ENCODE measurements around the gene PKNOX2.

- TF ChIP-seq JUND (IDR thresholded peaks at IDR 0.05) (no peak), ZBTB33 (IDR thresholded peaks at IDR 0.05) (no peak), TAF1 (conservative IDR thresholded peaks at IDR 0.05) (no peak), YY1 (IDR thresholded peaks at IDR 0.05) (no peak), EGR1 (IDR thresholded peaks at IDR 0.05; ENCODE audit: low read depth in 2 of 2) (no peak), MAX (IDR thresholded peaks at IDR 0.05) (no peak), RXRA (IDR thresholded peaks at IDR 0.05) (no peak), HNF4A (conservative IDR thresholded peaks at IDR 0.05) (no peak)
- TF ChIP-seq, protein P1, sequence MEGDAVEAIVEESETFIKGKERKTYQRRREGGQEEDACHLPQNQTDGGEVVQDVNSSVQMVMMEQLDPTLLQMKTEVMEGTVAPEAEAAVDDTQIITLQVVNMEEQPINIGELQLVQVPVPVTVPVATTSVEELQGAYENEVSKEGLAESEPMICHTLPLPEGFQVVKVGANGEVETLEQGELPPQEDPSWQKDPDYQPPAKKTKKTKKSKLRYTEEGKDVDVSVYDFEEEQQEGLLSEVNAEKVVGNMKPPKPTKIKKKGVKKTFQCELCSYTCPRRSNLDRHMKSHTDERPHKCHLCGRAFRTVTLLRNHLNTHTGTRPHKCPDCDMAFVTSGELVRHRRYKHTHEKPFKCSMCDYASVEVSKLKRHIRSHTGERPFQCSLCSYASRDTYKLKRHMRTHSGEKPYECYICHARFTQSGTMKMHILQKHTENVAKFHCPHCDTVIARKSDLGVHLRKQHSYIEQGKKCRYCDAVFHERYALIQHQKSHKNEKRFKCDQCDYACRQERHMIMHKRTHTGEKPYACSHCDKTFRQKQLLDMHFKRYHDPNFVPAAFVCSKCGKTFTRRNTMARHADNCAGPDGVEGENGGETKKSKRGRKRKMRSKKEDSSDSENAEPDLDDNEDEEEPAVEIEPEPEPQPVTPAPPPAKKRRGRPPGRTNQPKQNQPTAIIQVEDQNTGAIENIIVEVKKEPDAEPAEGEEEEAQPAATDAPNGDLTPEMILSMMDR (IDR thresholded peaks at IDR 0.05; ENCODE audit: low read depth, low read length, missing input control), result no peak
Observed at GRCh38 chr11:125270106-125270505, 105.6 kb downstream of the PKNOX2 start.
